CD14-positive monocyte (primary cell): Measurements from ENCODE around the gene GALNT10. TPM values are rescaled to one million over a fixed set of nuclear protein-coding genes. Genes with fewer than 3 reads are reported as not detected.

ENCODE experiments used
- DNase-seq, 3 donors: peaks; one replicate each; pipeline ENCODE4 v3.0.0-alpha.2; 2011 to 2022
- H2AFZ ChIP-seq: 2 replicates; pipeline ENCODE4 v1.6.0; 2012; ENCODE audit warnings: mild to moderate bottlenecking, low read depth, low read length, inconsistent platforms; ENCODE audit not compliant: insufficient read depth, poor library complexity, severe bottlenecking
- H3K27ac ChIP-seq, 2 donors: 1 replicate in 1 of 2; 2 replicates in 1 of 2; pipeline ENCODE4 v1.5.1; 2012 to 2013; ENCODE audit warnings: low read length in 2 of 2, control low read depth in 1 of 2, inconsistent platforms in 1 of 2, low read depth in 1 of 2, mild to moderate bottlenecking in 1 of 2
- H3K27me3 ChIP-seq, 2 donors: one replicate each; pipeline versions ENCODE4 v1.6.0 to v1.6.1; 2011 to 2013; ENCODE audit warnings: low read length in 2 of 2; ENCODE audit not compliant: control insufficient read depth in 2 of 2, insufficient read depth in 2 of 2
- H3K36me3 ChIP-seq, 2 donors: replicated peaks in 1 of 2; 1 replicate in 1 of 2; 2 replicates in 1 of 2; pipeline versions ENCODE4 v1.5.1 to v1.6.1; 2012 to 2013; ENCODE audit warnings: low read length in 2 of 2, control low read depth in 1 of 2, inconsistent platforms in 1 of 2, mild to moderate bottlenecking in 1 of 2; ENCODE audit not compliant: insufficient read depth in 2 of 2, control insufficient read depth in 1 of 2
- H3K4me1 ChIP-seq, 2 donors: 1 replicate in 1 of 2; 2 replicates in 1 of 2; pipeline versions ENCODE4 v1.5.1 to v1.6.1; 2012 to 2013; ENCODE audit warnings: low read length in 2 of 2, control low read depth in 1 of 2, inconsistent platforms in 1 of 2, mild to moderate bottlenecking in 1 of 2, moderate library complexity in 1 of 2; ENCODE audit not compliant: insufficient read depth in 2 of 2, control insufficient read depth in 1 of 2
- H3K4me2 ChIP-seq: replicated peaks from 2 replicates; pipeline ENCODE3; 2012; ENCODE audit warnings: low read length, moderate library complexity, mild to moderate bottlenecking; ENCODE audit not compliant: poor library complexity, severe bottlenecking; ENCODE audit errors: extremely low read depth
- H3K4me3 ChIP-seq, 3 experiments: fragments of 200-600 bp in 1 of 3; sonication (generic) in 1 of 3; replicated peaks in 1 of 3; 1 replicate in 2 of 3; 2 replicates in 1 of 3; pipeline ENCODE4 v1.5.1; 2011 to 2013; ENCODE audit warnings: low read length in 3 of 3, mild to moderate bottlenecking in 3 of 3, control low read depth in 2 of 3, low read depth in 2 of 3, inconsistent platforms in 1 of 3, moderate library complexity in 1 of 3
- H3K79me2 ChIP-seq: 2 replicates; pipeline ENCODE4 v1.6.0; 2012; ENCODE audit warnings: mild to moderate bottlenecking, control low read depth, inconsistent platforms, low read length, moderate library complexity; ENCODE audit not compliant: insufficient read depth
- H3K9ac ChIP-seq: 2 replicates; pipeline ENCODE4 v1.6.0; 2017; ENCODE audit warnings: low read length, mild to moderate bottlenecking; ENCODE audit not compliant: insufficient read depth, poor library complexity, severe bottlenecking
- H3K9me3 ChIP-seq, 2 donors: replicated peaks in 1 of 2; 1 replicate in 1 of 2; 2 replicates in 1 of 2; pipeline versions ENCODE4 v1.5.1 to v1.6.1; 2012 to 2013; ENCODE audit warnings: low read length in 2 of 2, control low read depth in 1 of 2; ENCODE audit not compliant: control insufficient read depth in 1 of 2, insufficient read depth in 1 of 2
- H4K20me1 ChIP-seq: 2 replicates; pipeline ENCODE4 v1.6.0; 2012; ENCODE audit warnings: mild to moderate bottlenecking, low read length, control low read depth, moderate library complexity; ENCODE audit not compliant: insufficient read depth
- H3K27ac Mint-ChIP-seq, 7 donors: one replicate each; pipeline ENCODE4 v1.8.0; 2020; ENCODE audit warnings: mild to moderate bottlenecking in 7 of 7, mixed read lengths in 7 of 7, moderate library complexity in 6 of 7, inconsistent platforms in 2 of 7
- H3K27me3 Mint-ChIP-seq, 3 donors: one replicate each; pipeline ENCODE4 v1.8.0; 2021 to 2022; ENCODE audit warnings: low read depth in 3 of 3, mild to moderate bottlenecking in 3 of 3, mixed read lengths in 3 of 3, moderate library complexity in 3 of 3, inconsistent platforms in 1 of 3
- H3K36me3 Mint-ChIP-seq, 2 donors: one replicate each; pipeline ENCODE4 v1.8.0; 2020; ENCODE audit warnings: mixed read lengths in 2 of 2, inconsistent platforms in 1 of 2, mild to moderate bottlenecking in 1 of 2
- H3K4me1 Mint-ChIP-seq: one replicate; pipeline ENCODE4 v1.8.0; 2020; ENCODE audit warnings: mild to moderate bottlenecking, mixed read lengths
- H3K4me3 Mint-ChIP-seq, 2 donors: one replicate each; pipeline ENCODE4 v1.8.0; 2020; ENCODE audit warnings: mild to moderate bottlenecking in 2 of 2, mixed read lengths in 2 of 2, moderate library complexity in 1 of 2
- H3K9me3 Mint-ChIP-seq, 7 donors: one replicate each; pipeline ENCODE4 v1.8.0; 2020 to 2022; ENCODE audit warnings: mixed read lengths in 7 of 7, mild to moderate bottlenecking in 6 of 7, moderate library complexity in 6 of 7, inconsistent platforms in 2 of 7
- WGBS: methylation state at CpG from one replicate; pipeline ENCODE4 v1.1.5; 2013; ENCODE audit warnings: missing lambda C conversion rate; ENCODE audit not compliant: insufficient coverage; 5-methylcytosine and 5-hydroxymethylcytosine counted together
- intact Hi-C, 2 donors: fragments of 100-400 bp; cut with micrococcal nuclease; formaldehyde crosslinking; loops; one replicate each; pipeline versions ENCODE4 v1.15.0 to v1.15.1; 2023
- polyA plus RNA-seq, 3 donors: library from polyadenylated mRNA; depleted of rRNA in 1 of 3; unstranded in 2 of 3; stranded (reverse) in 1 of 3; fragments of 300-500 nt in 2 of 3; fragments of >200 nt in 1 of 3; fragmentation: Illumina TruSeq in 2 of 3; gene quantifications; 1 replicate in 2 of 3; 2 replicates in 1 of 3; pipeline ENCODE4 v1.2.3, GENCODE V29; 2012 to 2021
- TF ChIP-seq, protein P1 (sequence below): fragments of 200-600 bp; IDR thresholded peaks from one replicate; pipeline ENCODE4 v1.8.0; 2022; ENCODE audit warnings: antibody characterized with exemption, mild to moderate bottlenecking

GALNT10 gene
- polyA plus RNA-seq, 3 donors = 6.2 to 11.6 (median 7.3) TPM

DNA sequence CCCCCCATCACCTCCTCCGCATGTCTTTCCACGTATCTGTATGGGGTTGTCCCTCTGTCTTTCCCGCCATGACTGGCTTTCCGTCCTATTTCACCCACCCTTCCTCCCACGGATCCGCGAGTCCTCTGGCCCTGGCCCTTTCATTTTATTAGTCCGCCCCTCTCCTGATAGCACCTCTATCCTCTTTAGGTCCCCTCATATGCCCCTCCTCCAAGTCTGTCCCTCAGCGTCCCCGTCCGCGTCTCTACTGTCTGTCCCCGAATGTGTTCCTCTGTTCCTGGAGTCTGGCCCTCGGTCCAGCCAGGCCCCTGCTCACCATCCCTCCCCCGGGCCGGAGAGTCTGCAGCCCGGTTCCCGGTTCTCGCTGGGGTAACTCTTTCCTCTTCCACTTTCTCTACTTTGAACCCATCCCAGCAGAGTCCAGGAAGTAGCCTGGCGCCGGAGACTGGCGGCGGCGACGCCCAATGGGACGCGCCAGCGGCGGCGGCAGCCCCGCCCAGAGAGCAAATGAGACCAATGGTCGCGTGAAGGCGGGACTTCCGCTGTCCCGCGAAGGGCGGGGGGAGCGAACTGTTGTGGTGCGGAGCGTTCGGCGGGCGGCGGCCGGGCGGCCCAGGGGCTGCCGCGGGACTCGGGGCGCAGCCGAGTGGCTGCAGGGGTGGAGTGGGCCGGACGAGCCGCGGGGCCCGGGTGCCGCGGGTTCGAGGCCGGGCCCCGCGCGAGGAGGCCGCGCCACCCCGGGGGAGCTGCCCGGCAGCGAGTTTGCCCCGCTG is 255.1 kb downstream of the GALNT10 start, which contains the start of gene SAP30L:
Gene SAP30L (plus strand): TSS at position 576 of the 773 bp plus-strand sequence. CDS start 608 bp downstream, outside the sequence.
- intact Hi-C loops = loop anchor here in 1 of 2 donors (5.0 to 10.0 kb wide), 3 partner anchors 251 to 412 kb away; partner anchors contain the start of genes CNOT8 and GALNT10
- Mint-ChIP-seq H3K4me3 (peak within 1 kb of the TSS; percentile 98), H3K4me1 (peaks cover 38% of the 10 kb centered on the region), H3K9me3 (no peaks in the 10 kb centered on the region), H3K27me3 (peaks cover 0 to 5% (median 0%) of the 10 kb centered on the region in 3 donors), H3K36me3 (peaks cover 30 to 31% of the 10 kb centered on the region in 2 donors), H3K27ac (peak within 1 kb of the TSS; percentile 87 to 96 (median 93))
- Histone ChIP-seq H4K20me1 (peaks cover 46% of the 10 kb centered on the region), H3K9me3 (no peaks in the 10 kb centered on the region), H3K4me3 (peak within 1 kb of the TSS; percentile 91 to 94 (median 91)), H3K4me2 (peak within 1 kb of the TSS; percentile 89), H3K27me3 (no peaks in the 10 kb centered on the region), H3K36me3 (peaks cover 17 to 37% of the 10 kb centered on the region in 2 donors), H2AFZ (peak within 1 kb of the TSS; percentile 90), H3K9ac (peak within 1 kb of the TSS; percentile 88), H3K4me1 (peaks cover 34 to 43% of the 10 kb centered on the region in 2 donors), H3K27ac (peak within 1 kb of the TSS; percentile 73 to 84), H3K79me2 (peaks cover 69% of the 10 kb centered on the region)
- DNase-seq = peak; percentile 93 to 95 (median 93)
- WGBS = under 1% methylated on average over 70 of the region's 70 CpGs
- TF ChIP-seq, protein P1, sequence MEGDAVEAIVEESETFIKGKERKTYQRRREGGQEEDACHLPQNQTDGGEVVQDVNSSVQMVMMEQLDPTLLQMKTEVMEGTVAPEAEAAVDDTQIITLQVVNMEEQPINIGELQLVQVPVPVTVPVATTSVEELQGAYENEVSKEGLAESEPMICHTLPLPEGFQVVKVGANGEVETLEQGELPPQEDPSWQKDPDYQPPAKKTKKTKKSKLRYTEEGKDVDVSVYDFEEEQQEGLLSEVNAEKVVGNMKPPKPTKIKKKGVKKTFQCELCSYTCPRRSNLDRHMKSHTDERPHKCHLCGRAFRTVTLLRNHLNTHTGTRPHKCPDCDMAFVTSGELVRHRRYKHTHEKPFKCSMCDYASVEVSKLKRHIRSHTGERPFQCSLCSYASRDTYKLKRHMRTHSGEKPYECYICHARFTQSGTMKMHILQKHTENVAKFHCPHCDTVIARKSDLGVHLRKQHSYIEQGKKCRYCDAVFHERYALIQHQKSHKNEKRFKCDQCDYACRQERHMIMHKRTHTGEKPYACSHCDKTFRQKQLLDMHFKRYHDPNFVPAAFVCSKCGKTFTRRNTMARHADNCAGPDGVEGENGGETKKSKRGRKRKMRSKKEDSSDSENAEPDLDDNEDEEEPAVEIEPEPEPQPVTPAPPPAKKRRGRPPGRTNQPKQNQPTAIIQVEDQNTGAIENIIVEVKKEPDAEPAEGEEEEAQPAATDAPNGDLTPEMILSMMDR = no peak

DNA sequence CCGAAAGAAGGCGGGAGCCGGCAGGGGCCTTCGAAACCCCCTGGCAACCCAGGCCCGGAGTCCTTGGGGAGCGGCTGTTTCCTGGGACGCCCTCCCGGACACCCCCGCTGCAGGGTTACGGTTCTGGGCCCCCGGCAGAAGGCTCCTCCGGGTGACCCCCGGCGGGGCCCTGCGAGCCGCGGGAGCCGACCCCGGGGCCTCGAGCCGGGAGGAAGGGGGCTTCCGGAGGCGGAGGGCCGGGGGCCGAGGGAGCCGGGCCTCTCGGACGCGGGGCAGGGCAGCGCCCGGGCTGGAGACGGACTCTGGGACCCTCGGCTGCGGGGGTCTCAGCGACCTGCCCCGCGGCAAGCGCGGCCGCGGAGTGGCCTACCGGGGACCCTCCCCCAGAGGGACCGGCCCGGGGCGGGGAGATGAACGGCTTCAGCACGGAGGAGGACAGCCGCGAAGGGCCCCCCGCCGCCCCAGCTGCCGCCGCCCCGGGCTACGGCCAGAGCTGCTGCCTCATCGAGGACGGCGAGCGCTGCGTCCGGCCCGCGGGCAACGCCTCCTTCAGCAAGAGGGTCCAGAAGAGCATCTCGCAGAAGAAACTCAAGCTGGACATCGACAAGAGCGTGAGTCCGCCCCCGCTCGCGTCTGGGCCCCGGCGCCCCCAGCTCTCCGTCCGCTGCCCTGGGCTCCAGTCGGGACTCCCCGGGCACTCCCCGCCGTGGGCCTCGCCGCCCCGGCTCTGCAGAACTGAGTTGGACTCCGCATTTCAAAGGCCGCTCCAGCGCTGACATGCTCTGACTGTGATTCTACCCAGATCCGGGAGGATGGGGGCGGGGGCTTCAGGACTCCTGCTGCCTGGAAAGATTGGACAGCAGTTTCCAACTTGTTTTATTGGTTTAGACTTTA is 255.9 kb downstream of the GALNT10 start:
- peaks cover 52% of the 10 kb centered on the region for H4K20me1 ChIP-seq
- H3K79me2 ChIP-seq = peaks cover 71% of the 10 kb centered on the region
- H3K27ac ChIP-seq = peak overlapping the region in 1 of 2 donors; percentile 65
- Mint-ChIP-seq H3K27me3 (peaks cover 0 to 5% (median 0%) of the 10 kb centered on the region in 3 donors), H3K9me3 (no peaks in the 10 kb centered on the region), H3K27ac (peak overlapping the region in 3 of 7 donors; percentile 23 to 73 (median 68)), H3K4me1 (peaks cover 38% of the 10 kb centered on the region), H3K4me3 (peak overlapping the region; percentile 84 to 95), H3K36me3 (peaks cover 29 to 31% of the 10 kb centered on the region in 2 donors)
- peak overlapping the region; percentile 90 for H2AFZ ChIP-seq
- H3K27me3 ChIP-seq = no peaks in the 10 kb centered on the region
- DNase-seq = peak; percentile 2 to 21 (median 11)
- WGBS = under 1% methylated on average over 87 of the region's 87 CpGs
- H3K4me2 ChIP-seq = peak overlapping the region; percentile 89
- H3K4me1 ChIP-seq = peaks cover 34 to 43% of the 10 kb centered on the region in 2 donors
- peak overlapping the region; percentile 61 to 91 (median 89) for H3K4me3 ChIP-seq
- H3K9ac ChIP-seq = peak overlapping the region; percentile 88
- intact Hi-C loops = loop anchor here in 1 of 2 donors (5.0 to 10.0 kb wide), 3 partner anchors 252 to 411 kb away; partner anchors contain the start of genes CNOT8 and GALNT10
- peaks cover 21 to 37% of the 10 kb centered on the region in 2 donors for H3K36me3 ChIP-seq
- H3K9me3 ChIP-seq = no peaks in the 10 kb centered on the region
- TF ChIP-seq, protein P1 = no peak
